Stimulated activated naive CD4-positive, alpha-beta T cell treated with Interleukin-2 at 50 U/mL for 16 hours (primary cell): ENCODE results near the gene ZER1.
"Not testable (repeated sequence)": the region's sequence is repeated elsewhere in the genome, so short reads cannot be mapped to it uniquely, and the experiment has no call there.

Experiments used
- DNase-seq: peaks from one replicate; lab custom pipeline; 2025; lab: John Stamatoyannopoulos, UW

Gene ZER1

GRCh38 chr9:128771745-128772519 is at the start of gene ZER1:
Gene ZER1 (minus strand): TSS chr9:128771927. CDS start chr9:128755565, 16,362 bp downstream.
- DNase-seq = peak; percentile 92

GRCh38 chr9:128820665-128821583 is 49.2 kb upstream of the ZER1 start:
- DNase-seq = no peak

GRCh38 chr9:128819716-128820664 is 48.3 kb upstream of the ZER1 start:
- no peak for DNase-seq

- DNase-seq = peak; percentile 22
Measured at GRCh38 chr9:128818839-128819715, 47.4 kb upstream of the ZER1 start.

GRCh38 chr9:128818099-128818838 is 46.5 kb upstream of the ZER1 start, which contains the start of gene ENDOG:
Gene ENDOG (plus strand): TSS chr9:128818500. CDS start chr9:128818685, 185 bp downstream.
- peak; percentile 95 for DNase-seq

GRCh38 chr9:128810873-128811272 is 39.1 kb upstream of the ZER1 start:
- DNase-seq = no peak

GRCh38 chr9:128809831-128810230 is 38.1 kb upstream of the ZER1 start:
- DNase-seq = no peak

GRCh38 chr9:128809036-128809599 is 37.4 kb upstream of the ZER1 start:
- no peak for DNase-seq

- DNase-seq = no peak
Measured at GRCh38 chr9:128808543-128808942, 36.8 kb upstream of the ZER1 start.

GRCh38 chr9:128807827-128808226 is 36.1 kb upstream of the ZER1 start:
- DNase-seq = no peak

GRCh38 chr9:128805661-128806060 is 33.9 kb upstream of the ZER1 start:
- no peak for DNase-seq

GRCh38 chr9:128802482-128802881 is 30.8 kb upstream of the ZER1 start:
- DNase-seq = no peak

GRCh38 chr9:128800061-128800460 is 28.3 kb upstream of the ZER1 start:
- no peak for DNase-seq

- DNase-seq = no peak
Measured at GRCh38 chr9:128798896-128799295, 27.2 kb upstream of the ZER1 start.

- not testable (repeated sequence) for DNase-seq
Measured at GRCh38 chr9:128794961-128795360, 23.2 kb upstream of the ZER1 start.

GRCh38 chr9:128792978-128793686 is 21.4 kb upstream of the ZER1 start:
- DNase-seq = no peak

GRCh38 chr9:128792134-128792533 is 20.4 kb upstream of the ZER1 start:
- DNase-seq = no peak

- no peak for DNase-seq
Measured at GRCh38 chr9:128790536-128790935, 18.8 kb upstream of the ZER1 start.

- no peak for DNase-seq
Measured at GRCh38 chr9:128788445-128788844, 16.7 kb upstream of the ZER1 start.
